ENCODE data around the gene ATAD2B. TPM values are rescaled to one million over a fixed set of nuclear protein-coding genes. Genes with fewer than 3 reads are reported as not detected.

ATAD2B gene
- total and polyA plus RNA-seq, 7 donors, result 2.4 to 22.5 (median 19.7) TPM

GRCh38 chr2:23925702-23926289 lies 1.1 kb downstream of the ATAD2B start:
- DNase-seq, result peak; percentile 82

GRCh38 chr2:23924589-23925359 lies 2.1 kb downstream of the ATAD2B start:
- Histone ChIP-seq H3K9me3 (no peaks in the 10 kb centered on the region), H3K4me1 (peaks cover 0 to 52% (median 34%) of the 10 kb centered on the region in 4 donors), H3K27me3 (no peaks in the 10 kb centered on the region), H3K36me3 (no peaks in the 10 kb centered on the region), H3K27ac (peak overlapping the region; percentile 93 to 99 (median 95)), H3K4me3 (peak overlapping the region in 3 of 4 donors; percentile 66 to 93 (median 85))
- WGBS, 2 donors, result 23 to 45% methylated on average over 7 of the region's 7 CpGs
- intact Hi-C loops (cut with DNase I), result loop anchor here (10.0 kb wide), 1 partner anchor 540 kb away; the partner anchor contains the start of gene KLHL29
- DNase-seq, result no peak
- TF ChIP-seq POLR2A (IDR thresholded peaks at IDR 0.05), result no peak
- no peak for TF ChIP-seq EP300 (IDR thresholded peaks at IDR 0.05)
- TF ChIP-seq CTCF (IDR thresholded peaks at IDR 0.05), result no peak
- no peak for TF ChIP-seq POLR2AphosphoS5 (IDR thresholded peaks at IDR 0.05)

More at GRCh38 chr2:23925702-23926289, 1.1 kb downstream of the ATAD2B start:
- peak in 1 of 4 donors; percentile 5 for TF ChIP-seq EP300 (IDR thresholded peaks at IDR 0.05)
- TF ChIP-seq CTCF (IDR thresholded peaks at IDR 0.05), result no peak
- peak in 1 of 2 donors; percentile 36 for TF ChIP-seq POLR2A (IDR thresholded peaks at IDR 0.05)
- TF ChIP-seq POLR2AphosphoS5 (IDR thresholded peaks at IDR 0.05), result peak; percentile 39 to 71 (median 68)
- WGBS, 2 donors, result 0 to 1% methylated on average over 13 of the region's 13 CpGs
- peak overlapping the region; percentile 66 to 93 (median 82) for H3K4me3 ChIP-seq
- H3K4me1 ChIP-seq, result peaks cover 0 to 49% (median 34%) of the 10 kb centered on the region in 4 donors
- H3K27me3 ChIP-seq, result no peaks in the 10 kb centered on the region
- intact Hi-C loops (cut with DNase I), result loop anchor here (2.0 to 10.0 kb wide), 2 partner anchors 151 to 541 kb away; partner anchors contain the start of genes KLHL29 and SF3B6
- H3K9me3 ChIP-seq, result no peaks in the 10 kb centered on the region
- no peaks in the 10 kb centered on the region for H3K36me3 ChIP-seq
- peak overlapping the region; percentile 93 to 99 (median 95) for H3K27ac ChIP-seq

GRCh38 chr2:23918837-23919489 lies 8.0 kb downstream of the ATAD2B start:
- no peak overlapping the region for H3K4me3 ChIP-seq
- 85 to 89% methylated on average over 8 of the region's 8 CpGs for WGBS, 2 donors
- no peaks in the 10 kb centered on the region for H3K36me3 ChIP-seq
- no peaks in the 10 kb centered on the region for H3K27me3 ChIP-seq
- TF ChIP-seq CTCF (IDR thresholded peaks at IDR 0.05), result no peak
- TF ChIP-seq POLR2AphosphoS5 (IDR thresholded peaks at IDR 0.05), result no peak
- TF ChIP-seq POLR2A (IDR thresholded peaks at IDR 0.05), result no peak
- TF ChIP-seq EP300 (IDR thresholded peaks at IDR 0.05), result no peak
- H3K9me3 ChIP-seq, result no peaks in the 10 kb centered on the region
- H3K27ac ChIP-seq, result no peak overlapping the region
- intact Hi-C loops (cut with DNase I), result no loop called here
- peaks cover 0 to 46% (median 35%) of the 10 kb centered on the region in 4 donors for H3K4me1 ChIP-seq
- no peak for DNase-seq

- intact Hi-C loops (cut with DNase I), result no loop called here
- H3K4me3 ChIP-seq, result no peak overlapping the region
- no peaks in the 10 kb centered on the region for H3K36me3 ChIP-seq
- H3K27me3 ChIP-seq, result no peaks in the 10 kb centered on the region
- TF ChIP-seq POLR2A (IDR thresholded peaks at IDR 0.05) (no peak), CTCF (IDR thresholded peaks at IDR 0.05) (no peak), POLR2AphosphoS5 (IDR thresholded peaks at IDR 0.05) (no peak), EP300 (IDR thresholded peaks at IDR 0.05) (no peak)
- 75% methylated on average over 3 of the region's 3 CpGs for WGBS, 2 donors
- no peak for DNase-seq
- no peaks in the 10 kb centered on the region for H3K9me3 ChIP-seq
- H3K27ac ChIP-seq, result peak overlapping the region in 1 of 4 donors; percentile 58
- peaks cover 0 to 45% (median 36%) of the 10 kb centered on the region in 4 donors for H3K4me1 ChIP-seq
Measured at GRCh38 chr2:23916727-23917405, 10.1 kb downstream of the ATAD2B start.

Data from sigmoid colon (tissue), 7 donors.